Measurements from ENCODE around the gene MMP15. TPM values are rescaled to one million over a fixed set of nuclear protein-coding genes. Genes with fewer than 3 reads are reported as not detected.
"Not testable (repeated sequence)": the region's sequence is repeated elsewhere in the genome, so short reads cannot be mapped to it uniquely, and the experiment has no call there.

MMP15 gene
- total RNA-seq = 6.6 TPM

- peak; percentile 24 for DNase-seq
These were observed at the start of gene MMP15 for GRCh38 chr16:58025351-58026138. MMP15 (plus strand) TSS chr16:58025754; CDS start chr16:58026351, 597 bp downstream.

GRCh38 chr16:57976331-57976796 lies 49.2 kb upstream of the MMP15 start:
- DNase-seq = no peak

GRCh38 chr16:57977418-57978069 lies 48.0 kb upstream of the MMP15 start:
- DNase-seq = no peak

DNA sequence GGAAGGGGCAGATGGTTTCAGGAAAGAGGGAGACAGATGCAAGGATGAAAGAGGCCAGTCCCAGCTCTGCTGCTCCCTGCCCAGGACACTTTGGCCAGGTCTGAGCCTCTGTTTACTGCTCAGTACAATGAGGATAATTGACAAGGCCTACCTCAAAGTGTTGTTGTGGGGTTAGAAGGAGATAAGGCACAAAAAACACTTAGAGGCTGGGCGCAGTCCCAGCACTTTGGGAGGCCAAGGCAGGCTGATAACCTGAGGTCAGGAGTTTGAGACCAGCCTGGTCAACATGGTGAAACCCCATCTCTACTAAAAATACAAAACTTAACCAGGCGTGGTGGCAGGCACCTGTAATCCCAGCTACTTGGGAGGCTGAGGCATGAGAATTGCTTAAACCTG lies 47.5 kb upstream of the MMP15 start:
- DNase-seq = not testable (repeated sequence)

DNA sequence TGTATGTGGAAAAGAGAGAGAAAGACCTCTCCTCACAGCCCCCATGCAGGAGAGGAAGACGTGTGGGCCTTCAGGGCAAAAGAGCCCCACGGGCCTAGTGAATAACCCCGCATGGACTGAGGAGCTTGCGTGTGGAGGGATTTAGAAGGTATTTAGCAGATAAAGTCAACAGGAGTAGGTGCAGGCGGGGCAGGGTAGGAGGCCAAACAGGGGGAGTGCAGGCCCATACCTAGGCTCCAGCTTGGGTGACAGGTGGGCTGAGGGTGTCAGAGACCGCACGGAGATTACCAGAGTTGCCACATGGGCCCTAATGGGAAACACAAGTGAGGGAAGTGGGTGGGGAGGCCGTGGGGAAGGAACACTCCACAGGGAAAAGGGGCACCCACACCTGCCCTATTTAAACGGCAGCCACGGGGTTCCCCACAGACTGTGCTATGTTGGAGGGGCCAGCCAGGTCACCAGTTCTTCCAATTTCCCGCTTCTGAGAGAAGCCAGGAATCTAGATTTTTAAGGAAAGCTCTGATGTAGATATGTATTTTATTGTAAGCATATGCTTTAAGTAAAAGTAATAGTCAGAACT lies 46.5 kb upstream of the MMP15 start:
- no peak for DNase-seq

DNA sequence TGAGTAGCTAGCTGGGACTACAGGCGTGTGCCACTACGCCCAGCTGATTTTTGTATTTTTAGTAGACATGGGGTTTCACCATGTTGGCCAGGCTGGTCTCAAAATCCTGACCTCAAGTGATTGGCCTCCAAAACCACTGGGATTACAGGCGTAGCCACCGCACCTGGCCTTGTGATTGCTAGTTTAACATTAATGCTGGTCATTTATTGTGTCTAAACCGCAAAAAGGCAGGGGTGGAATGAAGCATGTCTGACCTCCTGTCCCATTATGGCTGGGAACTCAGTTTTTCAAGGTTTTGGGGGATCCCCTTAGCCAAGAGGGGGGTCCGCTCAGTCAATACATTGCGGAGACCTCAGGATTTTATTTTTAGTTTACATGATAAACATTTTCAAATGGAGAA lies 43.9 kb upstream of the MMP15 start:
- DNase-seq = no peak

GRCh38 chr16:57982385-57982784 lies 43.2 kb upstream of the MMP15 start:
- DNase-seq = no peak

GRCh38 chr16:57984443-57985203 lies 40.9 kb upstream of the MMP15 start:
- peak; percentile 72 for DNase-seq

GRCh38 chr16:57985204-57986181 lies 40.1 kb upstream of the MMP15 start:
- DNase-seq = no peak

- no peak for DNase-seq
These were observed 39.4 kb upstream of the MMP15 start for GRCh38 chr16:57986196-57986595.

GRCh38 chr16:57987441-57988177 lies 37.9 kb upstream of the MMP15 start:
- DNase-seq = no peak

DNA sequence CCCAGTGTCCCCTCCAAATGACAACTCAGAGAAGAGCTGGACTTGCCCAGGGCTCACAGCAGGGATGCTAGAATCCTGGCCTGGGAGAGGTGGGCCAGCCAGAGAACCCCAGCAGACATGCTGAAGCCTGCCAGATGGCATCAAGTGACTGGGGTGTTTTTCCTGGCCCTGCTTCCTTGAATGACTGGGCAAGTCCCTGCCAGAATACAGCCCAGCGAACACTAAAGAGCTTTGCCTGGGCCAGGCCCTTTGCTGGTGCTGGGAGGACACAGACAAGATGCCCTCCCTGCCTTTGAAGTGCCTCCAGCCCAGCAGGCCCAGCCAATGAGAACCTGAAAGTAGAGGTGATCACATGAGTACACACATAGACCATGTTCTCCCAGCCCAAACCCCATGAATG lies 36.6 kb upstream of the MMP15 start:
- DNase-seq = no peak

DNA sequence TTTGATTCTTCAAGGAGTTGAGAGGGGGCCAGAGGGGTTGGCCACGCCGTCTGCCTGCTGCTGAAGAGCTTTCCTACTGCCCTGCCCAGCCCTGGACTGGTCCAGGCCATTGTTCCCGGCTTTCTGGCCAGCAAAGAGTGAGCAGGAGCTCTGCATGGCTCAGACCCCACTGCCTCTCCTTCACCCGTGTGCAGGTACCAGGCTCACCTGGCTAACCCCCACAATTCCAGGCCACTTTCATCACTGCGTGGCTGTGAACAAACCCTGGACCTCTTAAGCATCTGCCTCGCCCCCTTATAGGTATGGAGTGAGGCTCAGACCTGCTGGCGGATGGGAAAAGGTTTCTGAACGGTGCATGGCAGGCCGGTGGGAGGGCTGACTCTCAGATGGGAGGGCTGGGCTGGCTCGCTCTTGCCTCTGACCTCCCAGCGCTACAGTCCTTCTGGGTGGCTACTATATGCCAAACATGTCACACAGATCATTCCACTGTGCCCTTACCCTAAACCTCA lies 33.9 kb upstream of the MMP15 start:
- no peak for DNase-seq

- DNase-seq = no peak
These were observed 33.5 kb upstream of the MMP15 start for GRCh38 chr16:57992084-57992483.

DNA sequence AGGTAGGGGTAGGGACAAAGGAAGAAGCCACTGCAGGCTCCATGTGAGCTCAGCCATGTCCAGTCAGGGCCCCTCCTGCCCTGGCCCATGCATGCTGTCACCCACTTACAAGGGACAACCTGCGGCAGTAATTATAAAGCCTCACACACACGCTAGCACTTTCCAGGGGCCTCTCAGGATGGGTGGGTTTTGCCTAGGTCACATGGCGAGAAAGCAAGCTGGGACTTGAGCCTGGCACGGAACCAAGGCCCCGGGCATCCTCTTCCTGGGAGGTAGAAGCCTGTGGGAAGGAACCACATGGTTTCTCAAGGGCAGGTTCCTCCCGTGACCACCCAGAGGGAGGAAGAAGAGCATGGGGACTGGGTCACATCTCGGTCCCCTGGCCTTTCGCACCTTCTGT lies 32.1 kb upstream of the MMP15 start:
- no peak for DNase-seq

DNA sequence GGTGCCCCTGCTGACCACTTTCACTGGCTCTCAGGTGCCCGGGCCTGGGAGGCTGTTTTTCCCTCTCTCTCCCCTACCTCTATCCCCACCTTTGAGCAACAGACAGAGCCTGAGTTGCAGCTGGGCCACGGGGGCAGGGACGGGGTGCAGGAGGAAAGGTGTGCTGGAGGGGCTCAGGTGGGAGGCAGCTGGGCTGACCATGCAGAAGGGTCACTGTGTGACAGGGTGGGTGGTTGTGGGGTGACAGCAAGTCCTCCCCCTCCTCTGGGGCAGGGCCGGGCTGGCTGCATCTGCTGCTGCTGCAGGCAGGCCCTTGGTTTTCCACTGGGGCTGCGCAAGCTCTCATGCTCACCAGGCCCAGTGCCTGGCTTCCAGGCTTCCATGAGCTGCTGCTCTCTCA lies 31.7 kb upstream of the MMP15 start:
- no peak for DNase-seq

- DNase-seq = no peak
These were observed 31.2 kb upstream of the MMP15 start for GRCh38 chr16:57994361-57994760.

- no peak for DNase-seq
These were observed 30.8 kb upstream of the MMP15 start for GRCh38 chr16:57994778-57995177.

DNA sequence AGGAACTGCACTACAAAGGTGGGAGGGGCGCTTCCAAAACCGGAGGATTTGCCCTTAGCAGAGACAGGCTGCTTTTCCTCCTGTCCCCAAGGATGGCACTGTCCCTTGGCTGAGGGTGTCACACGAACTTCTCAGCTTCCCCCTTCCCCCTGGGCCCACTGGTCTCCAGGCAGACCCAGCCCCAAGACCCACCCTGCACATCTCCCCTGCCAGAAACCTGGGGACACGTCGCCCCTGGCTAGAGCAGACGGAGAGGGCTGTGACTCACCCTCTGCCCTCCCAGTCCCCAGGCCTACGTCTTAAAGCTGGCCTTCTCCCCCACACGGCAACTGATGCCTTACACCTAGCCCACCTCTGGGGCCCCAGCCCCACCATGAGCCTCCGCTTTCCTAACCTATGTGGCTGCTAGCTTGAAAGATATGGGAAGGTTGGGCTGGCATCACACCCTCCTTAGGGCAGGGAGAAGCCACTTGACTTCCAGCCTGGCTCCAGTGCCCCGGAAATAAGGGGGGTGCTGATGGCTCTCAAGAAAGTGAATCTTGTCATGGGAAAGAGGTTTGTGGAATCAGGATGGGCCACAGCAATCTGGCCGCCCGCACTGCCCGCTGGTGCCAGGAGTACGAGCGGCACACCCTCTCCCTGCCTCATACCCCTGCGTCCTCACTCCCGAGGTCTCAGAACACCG lies 29.7 kb upstream of the MMP15 start:
- no peak for DNase-seq

All from skin of body (tissue), 2 donors.